ENCODE data around the gene TEX55.

Gene TEX55

DNA sequence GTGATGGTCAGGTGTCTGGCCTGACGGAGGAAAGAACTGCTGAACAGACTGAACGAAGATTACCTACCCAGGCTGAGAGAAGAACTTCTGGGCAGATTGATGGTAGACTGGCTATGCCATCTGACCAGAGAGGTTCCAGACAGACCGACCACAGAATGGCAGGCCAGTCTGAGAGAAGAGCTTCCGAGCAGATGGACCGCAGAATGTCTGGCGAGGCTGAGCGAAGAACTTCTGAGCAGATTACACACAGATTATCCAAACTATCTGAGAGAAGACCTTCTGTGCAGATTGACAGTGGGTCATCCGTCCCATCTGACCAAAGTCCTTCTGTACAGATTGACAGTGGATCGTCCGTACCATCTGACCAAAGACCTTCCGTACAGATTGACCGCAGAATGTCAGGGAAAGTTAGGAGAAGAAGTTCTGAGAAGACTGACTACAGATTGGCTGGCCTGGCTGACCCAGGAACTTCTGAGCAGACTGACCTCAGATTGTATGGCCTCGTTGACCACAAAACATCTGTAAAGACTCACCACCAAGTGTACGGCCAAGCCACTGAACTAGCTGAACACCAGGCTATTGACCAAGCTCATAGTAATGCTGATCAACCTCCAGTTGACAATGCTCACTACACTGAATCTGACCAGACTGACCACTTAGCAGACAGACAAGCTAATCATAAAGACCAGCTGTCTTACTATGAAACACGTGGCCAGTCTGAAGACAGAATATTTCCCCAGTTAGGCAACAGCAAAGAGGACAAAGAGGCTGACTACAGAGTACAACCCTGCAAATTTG, 812 bp downstream of the TEX55 start:
- H3K4me3 ChIP-seq (ENCODE audit: low read depth, low read length), result no peak overlapping the region
- TF ChIP-seq, protein P1, sequence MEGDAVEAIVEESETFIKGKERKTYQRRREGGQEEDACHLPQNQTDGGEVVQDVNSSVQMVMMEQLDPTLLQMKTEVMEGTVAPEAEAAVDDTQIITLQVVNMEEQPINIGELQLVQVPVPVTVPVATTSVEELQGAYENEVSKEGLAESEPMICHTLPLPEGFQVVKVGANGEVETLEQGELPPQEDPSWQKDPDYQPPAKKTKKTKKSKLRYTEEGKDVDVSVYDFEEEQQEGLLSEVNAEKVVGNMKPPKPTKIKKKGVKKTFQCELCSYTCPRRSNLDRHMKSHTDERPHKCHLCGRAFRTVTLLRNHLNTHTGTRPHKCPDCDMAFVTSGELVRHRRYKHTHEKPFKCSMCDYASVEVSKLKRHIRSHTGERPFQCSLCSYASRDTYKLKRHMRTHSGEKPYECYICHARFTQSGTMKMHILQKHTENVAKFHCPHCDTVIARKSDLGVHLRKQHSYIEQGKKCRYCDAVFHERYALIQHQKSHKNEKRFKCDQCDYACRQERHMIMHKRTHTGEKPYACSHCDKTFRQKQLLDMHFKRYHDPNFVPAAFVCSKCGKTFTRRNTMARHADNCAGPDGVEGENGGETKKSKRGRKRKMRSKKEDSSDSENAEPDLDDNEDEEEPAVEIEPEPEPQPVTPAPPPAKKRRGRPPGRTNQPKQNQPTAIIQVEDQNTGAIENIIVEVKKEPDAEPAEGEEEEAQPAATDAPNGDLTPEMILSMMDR (IDR thresholded peaks at IDR 0.05; ENCODE audit: borderline replicate concordance, insufficient read depth, low read depth, low read length), result no peak

DNA sequence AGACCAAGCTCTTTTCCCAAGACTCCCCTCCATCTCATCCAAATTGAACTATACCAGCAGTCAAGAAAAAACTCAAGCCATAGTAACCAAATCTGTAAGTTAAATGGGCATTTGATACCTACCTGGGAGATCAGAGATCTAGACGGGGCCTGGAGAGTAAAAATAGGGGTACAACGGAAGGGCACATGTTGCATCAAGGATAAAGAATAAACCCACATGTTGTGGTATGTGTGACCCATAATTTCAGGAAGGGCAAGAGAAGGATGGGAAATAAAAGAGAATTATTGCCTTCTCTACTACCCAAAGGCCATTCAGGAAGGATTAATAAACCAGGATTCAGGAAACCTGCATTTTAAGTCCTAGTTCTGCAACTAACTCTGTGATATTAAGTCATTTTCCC, 1.5 kb downstream of the TEX55 start:
- TF ChIP-seq, protein P1 (IDR thresholded peaks at IDR 0.05; ENCODE audit: borderline replicate concordance, insufficient read depth, low read depth, low read length), result no peak
- no peak overlapping the region for H3K4me3 ChIP-seq (ENCODE audit: low read depth, low read length)

DNA sequence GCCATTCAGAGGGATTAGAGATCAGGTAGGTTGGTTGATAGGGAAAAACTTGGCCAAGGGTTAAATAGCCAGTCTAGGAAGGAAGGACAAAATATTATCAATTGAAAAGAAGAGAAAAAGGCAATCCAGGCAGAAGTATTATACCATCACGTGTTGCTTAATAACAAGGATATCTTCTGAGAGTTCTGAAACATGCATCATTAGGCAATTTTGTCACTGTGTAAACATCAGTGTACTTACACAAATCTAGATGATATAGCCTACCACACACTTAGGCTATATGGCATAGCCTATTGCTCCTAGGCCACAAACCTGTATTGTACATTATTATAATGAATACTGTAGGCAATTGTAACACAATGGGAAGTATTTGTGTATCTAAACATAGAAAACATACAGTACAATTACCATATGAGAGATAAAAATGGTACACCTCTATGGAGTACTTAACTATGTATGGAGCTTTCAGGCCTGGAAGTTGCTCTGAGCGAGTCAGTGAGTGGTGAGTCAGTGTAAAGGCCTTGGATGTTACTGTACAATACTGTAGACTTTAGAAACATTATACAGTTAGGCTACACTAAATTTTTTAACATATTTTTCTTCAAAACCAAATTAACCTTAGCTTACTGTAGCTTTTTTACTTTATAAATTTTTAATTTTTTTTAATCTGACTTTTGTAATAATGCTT, 2.7 kb downstream of the TEX55 start:
- H3K4me3 ChIP-seq (ENCODE audit: low read depth, low read length), result no peak overlapping the region
- TF ChIP-seq, protein P1 (IDR thresholded peaks at IDR 0.05; ENCODE audit: borderline replicate concordance, insufficient read depth, low read depth, low read length), result no peak

DNA sequence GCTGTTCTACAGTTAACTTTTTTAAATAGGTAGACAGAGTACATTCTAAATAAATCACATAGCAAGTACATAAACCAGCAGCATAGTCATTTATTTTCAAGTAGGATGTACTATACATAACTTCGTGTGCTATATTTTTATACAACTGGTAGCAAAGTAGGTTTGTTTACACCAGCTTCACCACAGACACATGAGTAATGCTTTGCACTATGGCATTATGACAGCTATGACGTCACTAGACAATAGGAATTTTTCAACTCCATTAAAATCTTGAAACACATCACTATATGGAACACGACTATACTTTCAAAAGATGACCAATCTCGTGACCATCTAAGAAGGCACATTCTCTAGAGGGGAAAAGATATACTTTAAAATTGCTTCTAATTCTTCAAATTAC, 3.5 kb downstream of the TEX55 start:
- TF ChIP-seq, protein P1 (IDR thresholded peaks at IDR 0.05; ENCODE audit: borderline replicate concordance, insufficient read depth, low read depth, low read length), result no peak
- no peak overlapping the region for H3K4me3 ChIP-seq (ENCODE audit: low read depth, low read length)

DNA sequence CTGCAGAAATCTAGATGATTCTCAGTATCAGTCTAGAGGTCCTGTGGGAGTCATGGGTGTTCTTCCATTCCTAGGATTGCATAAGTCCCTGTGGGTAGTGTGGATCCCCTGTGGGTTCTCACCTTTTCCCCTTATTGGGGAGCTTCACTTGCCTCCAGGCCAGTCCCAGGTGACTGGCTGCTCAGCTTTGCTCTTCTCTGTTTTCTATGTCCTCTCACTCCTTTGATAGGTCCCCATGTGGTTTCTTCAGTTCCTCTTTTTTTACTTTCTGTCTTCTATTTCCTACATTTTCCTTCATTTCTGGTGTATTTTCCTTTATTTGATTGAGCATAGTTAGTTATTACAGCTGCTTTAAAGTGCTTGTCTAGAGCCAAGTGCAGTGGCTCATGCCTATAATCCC, 10.9 kb downstream of the TEX55 start:
- no peak overlapping the region for H3K4me3 ChIP-seq (ENCODE audit: low read depth, low read length)
- TF ChIP-seq, protein P1 (IDR thresholded peaks at IDR 0.05; ENCODE audit: borderline replicate concordance, insufficient read depth, low read depth, low read length), result no peak

- TF ChIP-seq, protein P1 (IDR thresholded peaks at IDR 0.05; ENCODE audit: borderline replicate concordance, insufficient read depth, low read depth, low read length), result no peak
- no peak overlapping the region for H3K4me3 ChIP-seq (ENCODE audit: low read depth, low read length)
Measured at GRCh38 chr3:119157971-119158370, 12.0 kb downstream of the TEX55 start.

DNA sequence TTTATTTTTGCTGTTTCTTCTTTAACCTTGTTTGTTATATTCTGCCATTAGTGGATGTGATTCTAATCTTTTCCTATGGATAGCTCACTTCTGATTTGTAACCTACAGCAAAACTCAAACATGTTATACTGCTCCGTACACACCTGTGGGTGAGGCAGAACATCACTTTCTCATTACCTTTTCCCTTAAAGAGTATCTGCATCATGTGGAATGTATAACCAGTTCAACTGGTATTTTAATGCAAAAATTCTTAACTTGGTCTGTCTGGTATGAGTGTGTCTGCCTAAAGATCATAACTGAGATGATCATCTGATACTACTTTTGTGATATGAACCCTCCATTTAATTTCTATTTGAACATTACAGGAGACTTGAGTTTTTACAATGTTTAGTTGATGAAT, 14.4 kb downstream of the TEX55 start:
- TF ChIP-seq, protein P1 (IDR thresholded peaks at IDR 0.05; ENCODE audit: borderline replicate concordance, insufficient read depth, low read depth, low read length), result no peak
- H3K4me3 ChIP-seq (ENCODE audit: low read depth, low read length), result no peak overlapping the region
